GM19467 (cell line): ENCODE measurements around the gene TMEM176A.
"Not testable (repeated sequence)": the region's sequence is repeated elsewhere in the genome, so short reads cannot be mapped to it uniquely, and the experiment has no call there.

ENCODE experiments used
- ATAC-seq: cut with Tn5 transposase; IDR thresholded peaks from one replicate; pipeline ENCODE4 v1.9.1; 2021; ENCODE audit warnings: mild to moderate bottlenecking, moderate library complexity; ENCODE audit not compliant: unreplicated experiment

Gene TMEM176A

GRCh38 chr7:150807616-150808438 is 7.3 kb downstream of the TMEM176A start:
- ATAC-seq: not testable (repeated sequence)

DNA sequence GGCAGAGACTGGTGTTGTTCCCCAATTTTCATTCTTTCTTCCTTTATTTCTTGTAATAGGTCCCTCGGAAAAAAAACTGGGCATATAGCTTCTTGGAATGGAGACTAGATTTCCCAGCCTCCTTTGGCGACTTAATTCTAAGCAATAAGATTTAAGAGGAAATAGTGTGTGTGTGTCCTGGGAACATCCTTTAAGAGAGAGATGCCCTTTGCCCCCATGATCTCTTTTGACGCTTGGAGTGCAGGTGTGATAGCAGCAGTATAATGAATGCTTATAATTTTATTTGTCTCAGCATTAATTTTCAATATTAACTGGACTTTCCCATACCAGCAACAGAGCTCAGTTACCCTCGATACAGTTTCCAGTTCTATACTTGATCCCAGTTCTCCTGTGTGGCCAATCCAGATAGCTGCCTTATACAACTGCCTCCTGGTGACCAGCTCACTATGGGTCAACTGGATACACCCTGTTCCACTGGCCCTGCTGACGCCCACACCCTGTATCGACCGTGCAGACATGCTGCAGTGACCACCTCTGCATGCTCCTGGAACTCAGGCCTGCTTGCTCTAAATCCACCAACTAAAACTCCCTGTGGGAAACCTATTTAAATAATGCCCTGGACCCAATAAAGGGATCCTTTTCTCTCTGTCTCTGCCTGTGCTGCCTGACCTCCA is 13.9 kb downstream of the TMEM176A start:
- ATAC-seq: no peak

DNA sequence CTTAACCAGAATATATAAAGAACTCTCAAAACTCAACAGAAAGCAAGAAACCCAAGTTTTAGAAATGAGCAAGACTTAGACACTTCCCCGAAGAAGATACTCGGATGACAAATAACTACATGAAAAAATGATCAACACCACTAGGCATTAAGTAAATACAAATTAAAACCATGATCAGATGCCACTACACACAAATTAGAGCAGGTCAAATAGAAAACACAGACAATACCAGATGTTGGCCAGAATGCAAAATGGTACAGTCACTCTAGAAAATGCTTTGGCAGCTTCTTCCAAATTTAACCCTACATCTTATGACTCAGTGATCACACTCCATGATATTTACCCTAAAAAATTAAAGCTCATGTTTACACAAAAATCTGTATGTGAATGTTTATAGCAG is 18.4 kb downstream of the TMEM176A start:
- ATAC-seq: no peak

DNA sequence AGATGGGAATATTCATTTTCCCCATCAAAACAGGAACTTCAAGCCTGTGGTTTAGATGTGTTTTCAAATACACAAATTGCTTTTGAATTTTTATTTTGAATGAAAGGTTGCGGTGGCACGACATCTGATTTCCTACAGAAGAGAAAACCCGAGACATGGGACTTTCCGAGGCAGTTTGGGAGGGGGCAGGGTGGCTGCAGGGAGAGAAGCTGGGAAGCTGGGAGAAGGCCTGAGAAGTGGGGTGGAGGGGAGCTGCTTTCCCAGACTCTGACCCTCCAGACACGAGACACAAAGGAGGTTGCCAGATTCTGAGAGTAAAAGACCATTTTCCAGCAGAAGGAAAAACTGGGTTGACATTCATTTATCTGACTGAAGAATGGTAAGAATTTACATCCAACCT is 19.6 kb downstream of the TMEM176A start:
- no peak for ATAC-seq

GRCh38 chr7:150820578-150821198 is 20.1 kb downstream of the TMEM176A start:
- ATAC-seq: no peak

DNA sequence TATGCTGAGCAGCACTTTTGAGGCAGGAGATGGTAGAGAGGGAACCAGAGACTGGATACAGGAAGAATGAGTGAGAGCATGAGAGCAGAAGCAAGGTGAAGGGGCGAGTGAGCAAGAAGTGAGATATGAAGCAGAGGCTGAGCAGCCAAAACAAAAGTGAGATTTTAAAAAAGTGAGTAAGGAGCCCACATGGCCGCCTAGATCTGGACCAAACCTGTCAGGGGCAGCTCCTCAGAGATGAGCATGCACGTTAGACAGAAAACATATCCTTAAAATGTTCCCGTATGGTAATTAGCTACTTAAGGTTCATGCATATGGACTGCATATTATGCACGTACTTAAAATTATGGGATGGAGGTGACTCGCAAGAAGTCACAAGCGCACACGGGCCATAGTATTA is 22.5 kb downstream of the TMEM176A start:
- ATAC-seq: no peak

DNA sequence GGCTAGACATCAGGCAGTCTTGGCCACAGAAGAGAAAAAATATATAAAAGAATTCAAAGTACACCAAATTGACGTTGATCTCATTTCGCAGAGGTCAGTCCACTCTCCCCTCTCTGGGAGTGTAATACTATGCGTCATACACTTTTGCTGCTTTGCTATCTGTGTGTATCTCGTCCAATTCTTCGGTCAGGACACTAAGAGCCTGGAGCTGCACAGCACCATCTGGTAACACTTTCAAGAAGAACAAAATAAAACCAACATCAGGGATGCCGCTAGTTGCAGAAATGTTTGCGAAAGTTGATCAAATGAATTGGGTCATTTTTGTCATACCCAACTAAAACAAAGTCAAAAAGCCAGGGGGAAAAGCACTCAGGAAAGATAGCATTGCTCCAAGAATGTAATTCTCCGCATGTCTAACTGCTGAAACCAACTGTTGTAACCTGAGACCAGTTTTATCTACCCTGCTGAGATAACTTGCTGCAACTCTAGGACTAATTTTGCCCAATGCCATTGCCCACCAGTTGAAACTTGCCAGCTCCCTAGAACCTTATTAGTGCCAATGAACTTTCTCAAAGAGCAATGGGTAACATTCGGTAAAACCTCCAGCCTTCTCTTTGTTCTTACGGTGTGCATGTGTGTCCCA is 23.0 kb downstream of the TMEM176A start:
- ATAC-seq: no peak

DNA sequence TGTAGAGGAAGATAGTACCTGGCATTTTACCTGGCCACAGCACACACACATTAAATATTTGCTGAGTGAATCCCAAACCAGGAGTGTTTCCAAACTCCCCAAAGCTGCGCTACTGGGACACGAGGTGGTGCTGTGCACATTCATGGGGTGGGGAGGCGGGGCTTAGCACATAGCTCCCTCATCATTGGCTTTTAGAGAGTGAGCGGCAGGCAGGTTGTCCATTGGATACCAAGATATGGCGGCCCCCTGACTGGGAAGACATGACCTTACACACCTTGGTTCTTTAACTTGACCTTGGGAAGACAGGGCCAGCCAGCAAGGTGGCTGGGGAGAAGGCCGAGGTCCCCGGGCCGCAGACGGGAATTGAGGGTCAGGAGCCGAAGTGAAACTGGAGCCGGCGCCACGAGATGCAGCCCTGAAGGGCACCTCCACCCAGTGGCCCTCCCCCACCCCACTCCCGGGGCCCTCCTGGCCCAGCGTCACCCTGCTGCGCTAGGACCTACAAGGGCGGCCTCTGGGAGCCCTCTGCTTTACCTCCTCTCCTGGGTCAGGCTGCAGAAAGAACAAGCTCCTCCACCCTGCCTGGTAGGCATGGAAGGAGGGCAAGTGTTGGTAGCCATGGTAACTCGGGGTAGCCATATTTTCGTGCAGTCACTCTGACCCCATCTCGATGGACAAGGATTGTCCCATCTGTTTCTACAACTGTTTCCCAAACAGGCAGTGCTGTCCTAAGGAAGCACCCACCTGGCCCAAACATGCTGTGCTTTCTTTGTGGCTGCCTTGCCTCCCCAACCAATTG is 24.0 kb downstream of the TMEM176A start:
- ATAC-seq: no peak

DNA sequence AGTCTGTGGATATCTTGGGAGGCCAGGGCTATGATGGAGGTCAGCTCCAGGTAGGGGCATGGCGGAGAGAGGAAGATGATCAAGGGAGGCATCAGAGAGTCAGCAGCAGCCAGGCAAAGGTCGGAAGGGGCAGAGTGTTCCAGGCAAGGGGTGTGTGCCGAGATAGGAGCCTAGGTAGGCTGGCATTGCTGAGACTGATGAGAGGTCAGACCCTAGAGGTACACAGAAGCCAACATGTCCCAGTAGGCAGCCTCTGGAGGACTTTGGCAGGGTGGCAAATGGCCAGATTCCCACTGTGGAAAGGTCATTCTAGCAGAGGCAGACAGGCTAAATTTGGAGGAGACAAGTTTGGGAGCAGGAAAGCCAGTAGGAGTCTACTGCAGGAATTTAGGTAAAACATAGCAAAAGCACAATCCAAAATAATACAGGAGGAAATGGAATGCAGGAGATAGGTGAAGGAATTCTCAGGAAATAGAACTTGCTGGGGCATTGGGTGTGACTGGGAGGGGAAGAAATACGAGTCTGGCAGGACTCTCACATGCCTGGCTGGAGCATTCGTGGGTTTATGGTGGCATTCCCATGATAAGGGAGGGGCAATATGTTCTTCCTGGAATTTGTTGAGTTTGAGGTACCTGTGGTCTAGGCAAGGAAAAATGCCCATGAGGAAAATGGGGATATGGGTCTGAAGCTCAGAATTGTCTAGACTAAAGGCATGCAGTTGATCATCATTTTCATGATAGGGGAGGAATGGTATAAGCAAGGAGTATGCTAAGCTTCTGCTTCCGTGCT is 25.7 kb downstream of the TMEM176A start:
- ATAC-seq: no peak

- ATAC-seq: no peak
Measured at GRCh38 chr7:150828384-150828783, 27.8 kb downstream of the TMEM176A start.

- no peak for ATAC-seq
Measured at GRCh38 chr7:150829426-150829825, 28.9 kb downstream of the TMEM176A start.

DNA sequence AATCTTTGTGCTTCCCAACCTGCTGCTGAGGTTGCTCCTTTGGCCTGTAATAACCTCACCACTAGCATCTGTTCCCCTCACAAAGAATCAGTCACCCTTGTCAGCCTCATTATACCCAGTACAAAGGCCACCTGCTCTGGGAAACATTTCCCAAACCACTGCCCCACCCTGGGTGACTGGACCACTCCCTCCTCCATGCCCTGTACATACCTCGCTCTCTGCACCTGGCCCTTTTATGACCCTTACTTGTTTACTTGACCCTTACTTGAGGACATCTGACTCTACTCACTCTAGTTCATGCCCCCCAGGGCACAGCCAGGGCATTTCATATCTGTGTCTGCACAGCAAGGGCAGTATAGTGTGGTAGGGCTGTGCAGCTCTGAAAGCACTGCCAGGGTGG is 30.4 kb downstream of the TMEM176A start:
- ATAC-seq: no peak

DNA sequence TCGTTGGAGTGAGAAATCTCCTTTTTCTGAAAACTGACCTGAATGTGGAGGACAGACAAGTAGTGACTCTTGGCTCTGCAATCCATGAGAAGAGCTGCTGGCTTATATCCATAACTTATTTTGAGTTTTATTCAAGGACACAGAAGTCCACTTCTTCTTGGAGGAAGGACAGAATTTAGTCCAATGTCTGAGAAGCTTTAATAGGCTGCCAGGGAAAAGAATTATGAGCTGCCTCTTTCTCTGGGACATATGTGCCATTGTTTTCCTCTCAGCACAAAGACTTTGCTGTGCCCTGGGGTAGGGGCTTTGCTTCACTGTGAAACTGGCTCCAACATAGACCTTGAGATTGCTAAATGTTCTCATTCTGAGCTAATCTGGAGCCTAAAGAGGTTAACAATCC is 31.3 kb downstream of the TMEM176A start:
- ATAC-seq: no peak

GRCh38 chr7:150835019-150835418 is 34.5 kb downstream of the TMEM176A start:
- ATAC-seq: no peak

DNA sequence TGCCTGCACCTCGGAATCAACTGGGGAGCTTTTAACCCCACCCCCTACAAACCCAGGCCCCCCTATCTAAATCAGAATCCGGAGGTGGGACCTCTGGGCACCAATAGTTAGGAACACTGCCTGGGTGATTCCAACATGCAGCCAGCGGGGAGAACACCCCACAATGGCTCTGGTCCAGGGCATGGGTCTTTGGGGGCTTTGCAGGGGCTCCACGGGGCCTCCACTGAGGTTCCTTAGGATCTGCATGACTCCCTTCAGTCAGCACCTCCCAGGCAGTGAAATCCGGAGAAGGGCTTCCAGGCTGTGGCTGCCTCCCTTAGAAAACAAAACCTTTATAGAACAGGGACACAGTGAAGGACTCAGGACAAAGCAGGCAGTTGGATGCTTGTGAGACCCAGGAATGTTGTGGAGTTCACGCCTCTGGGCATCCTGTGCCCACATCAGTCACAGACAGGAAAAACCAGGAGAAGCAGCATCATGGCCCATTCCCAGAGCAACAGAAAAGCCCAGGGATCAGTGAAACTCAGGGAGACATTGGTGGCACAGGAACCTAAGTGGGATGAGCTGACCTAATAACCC is 35.2 kb downstream of the TMEM176A start:
- no peak for ATAC-seq

- ATAC-seq: no peak
Measured at GRCh38 chr7:150838965-150839650, 38.5 kb downstream of the TMEM176A start.

- no peak for ATAC-seq
Measured at GRCh38 chr7:150842018-150842417, 41.4 kb downstream of the TMEM176A start.

- ATAC-seq: no peak
Measured at GRCh38 chr7:150842716-150843115, 42.1 kb downstream of the TMEM176A start.

DNA sequence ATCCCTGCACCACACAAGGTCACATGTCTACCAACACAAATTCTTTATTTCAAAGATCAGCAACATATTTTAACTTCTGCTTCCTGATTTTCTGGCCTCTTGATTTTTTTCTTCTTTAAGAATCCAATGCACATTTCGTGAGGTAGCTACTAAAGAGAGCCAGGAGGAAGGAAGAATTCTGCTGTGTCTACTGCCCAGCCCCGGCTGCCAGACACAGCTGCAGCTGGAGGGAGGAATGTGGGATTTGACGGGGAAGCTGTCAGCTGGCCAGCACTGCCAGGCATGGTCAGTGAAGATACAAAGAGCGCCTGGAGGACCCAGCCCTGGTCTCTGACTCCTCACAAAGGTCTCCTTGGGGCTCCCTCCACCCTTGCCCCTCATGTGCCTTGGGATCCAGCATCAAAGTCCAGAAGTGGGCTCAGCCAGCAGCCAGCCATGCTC is 44.9 kb downstream of the TMEM176A start:
- ATAC-seq: no peak
